HepG2 (cell line): ENCODE measurements around the gene ANKRD39. TPM values are rescaled to one million over a fixed set of nuclear protein-coding genes. Genes with fewer than 3 reads are reported as not detected.

Experiments used
- ARNTL ChIP-seq: sonication (generic); formaldehyde crosslinking; IDR thresholded peaks from 2 replicates; pipeline ENCODE4 v1.4.0; 2020; ENCODE audit warnings: mild to moderate bottlenecking, missing genetic modification reagents
- DBP ChIP-seq: sonication (generic); formaldehyde crosslinking; IDR thresholded peaks from 2 replicates; pipeline ENCODE4 v1.4.0; 2020; ENCODE audit warnings: missing genetic modification reagents; ENCODE audit errors: not compliant biosample characterization
- DNMT3B ChIP-seq: conservative IDR thresholded peaks from 2 replicates; pipeline ENCODE4 v1.6.1; 2016; ENCODE audit warnings: missing biosample characterization, control low read depth
- ESRRA ChIP-seq: sonication (generic); formaldehyde crosslinking; IDR thresholded peaks from 2 replicates; pipeline ENCODE4 v1.5.1; 2020; ENCODE audit warnings: mild to moderate bottlenecking, low read depth, missing genetic modification reagents
- FIP1L1 ChIP-seq: fragments of 200-400 bp; formaldehyde crosslinking; IDR thresholded peaks from 2 replicates; pipeline ENCODE4 v1.6.1; 2018; ENCODE audit warnings: low read depth, mild to moderate bottlenecking, low read length, moderate library complexity, borderline replicate concordance; ENCODE audit not compliant: insufficient read depth
- MIER3 ChIP-seq: IDR thresholded peaks from 2 replicates; pipeline ENCODE4 v1.6.1; 2016; ENCODE audit warnings: missing compliant biosample characterization, borderline replicate concordance
- NFE2L2 ChIP-seq: fragments of 150-350 bp; IDR thresholded peaks from 2 replicates; pipeline ENCODE4 v1.6.1; 2014; ENCODE audit warnings: low read length
- NKX3-1 ChIP-seq: sonication (generic); formaldehyde crosslinking; IDR thresholded peaks from 2 replicates; pipeline ENCODE4 v1.5.0; 2020; ENCODE audit warnings: missing genetic modification reagents
- PHF8 ChIP-seq: sonication (generic); formaldehyde crosslinking; IDR thresholded peaks from 2 replicates; pipeline ENCODE4 v1.5.0; 2020; ENCODE audit warnings: missing genetic modification reagents
- POLR2AphosphoS2 ChIP-seq: IDR thresholded peaks from 2 replicates; pipeline ENCODE4 v1.6.1; 2011; ENCODE audit warnings: low read depth, low read length, improper control_type of control experiment
- PREB ChIP-seq: sonication (generic); formaldehyde crosslinking; IDR thresholded peaks from 2 replicates; pipeline ENCODE4 v1.4.0; 2020; ENCODE audit warnings: missing genetic modification reagents
- RBM39 ChIP-seq: fragments of 200-400 bp; formaldehyde crosslinking; IDR thresholded peaks from one replicate; pipeline ENCODE4 v1.6.1; 2018; ENCODE audit warnings: antibody characterized with exemption, mild to moderate bottlenecking, low read depth, low read length; ENCODE audit not compliant: poor library complexity, severe bottlenecking
- SP5 ChIP-seq: IDR thresholded peaks from 2 replicates; pipeline ENCODE4 v1.6.1; 2016; ENCODE audit warnings: low read depth, borderline replicate concordance
- TBX2 ChIP-seq: sonication (generic); formaldehyde crosslinking; IDR thresholded peaks from 2 replicates; pipeline ENCODE4 v1.5.0; 2020; ENCODE audit warnings: missing genetic modification reagents, mild to moderate bottlenecking, borderline replicate concordance
- YEATS2 ChIP-seq: sonication (generic); formaldehyde crosslinking; IDR thresholded peaks from 2 replicates; pipeline ENCODE4 v1.4.0; 2020; ENCODE audit warnings: missing genetic modification reagents, borderline replicate concordance
- ZBTB7A ChIP-seq: sonication (generic); formaldehyde crosslinking; IDR thresholded peaks from 2 replicates; pipeline ENCODE4 v1.8.0; 2022; ENCODE audit warnings: mild to moderate bottlenecking, missing genetic modification reagents
- ZMYM3 ChIP-seq: sonication (generic); formaldehyde crosslinking; IDR thresholded peaks from 2 replicates; pipeline ENCODE4 v1.5.1; 2020; ENCODE audit warnings: mild to moderate bottlenecking, missing genetic modification reagents
- ZNF44 ChIP-seq: sonication (generic); formaldehyde crosslinking; IDR thresholded peaks from 2 replicates; pipeline ENCODE4 v1.5.1; 2020; ENCODE audit warnings: mild to moderate bottlenecking, missing genetic modification reagents
- ZNF441 ChIP-seq: sonication (generic); formaldehyde crosslinking; IDR thresholded peaks from 2 replicates; pipeline ENCODE4 v1.7.0; 2021; ENCODE audit warnings: missing genetic modification reagents, borderline replicate concordance
- ZNF570 ChIP-seq: sonication (generic); formaldehyde crosslinking; IDR thresholded peaks from 2 replicates; pipeline ENCODE4 v1.4.0; 2020; ENCODE audit warnings: mild to moderate bottlenecking, missing genetic modification reagents, borderline replicate concordance
- ZNF598 ChIP-seq: sonication (generic); formaldehyde crosslinking; IDR thresholded peaks from 2 replicates; pipeline ENCODE4 v1.5.1; 2020; ENCODE audit warnings: mild to moderate bottlenecking, missing genetic modification reagents, borderline replicate concordance
- ZNF747 ChIP-seq: sonication (generic); formaldehyde crosslinking; IDR thresholded peaks from 2 replicates; pipeline ENCODE4 v1.8.1; 2023; ENCODE audit warnings: missing genetic modification reagents, mild to moderate bottlenecking, borderline replicate concordance
- polyA plus RNA-seq, 8 experiments: library from polyadenylated mRNA; depleted of rRNA in 3 of 8; stranded (reverse) in 7 of 8; unstranded in 1 of 8; fragments of >200 nt; fragmentation: Illumina TruSeq in 4 of 8; extraction: Trizol in 4 of 8; gene quantifications; 2 replicates each; pipeline versions ENCODE4 v1.2.1 to v1.2.3, GENCODE V29; 2011 to 2016; ENCODE audit warnings: low read depth in 4 of 8, missing spikeins in 1 of 8, mixed read lengths in 1 of 8; ENCODE audit not compliant: insufficient read depth in 1 of 8
- total RNA-seq, 5 experiments: library from RNA; depleted of rRNA; stranded (reverse); fragments of >200 nt; fragmentation: Illumina TruSeq; extraction: Trizol; gene quantifications; 2 replicates each; pipeline ENCODE4 v1.2.3, GENCODE V29; 2016; ENCODE audit warnings: low read depth in 1 of 5
- TF ChIP-seq, protein P1 (sequence below): sonication (generic); formaldehyde crosslinking; IDR thresholded peaks from 2 replicates; pipeline ENCODE4 v1.5.0; 2020; ENCODE audit warnings: mild to moderate bottlenecking, low read depth, missing genetic modification reagents, borderline replicate concordance
- TF ChIP-seq, protein P2 (sequence below): sonication (generic); formaldehyde crosslinking; IDR thresholded peaks from 2 replicates; pipeline ENCODE4 v1.9.0; 2021; ENCODE audit warnings: missing genetic modification reagents, borderline replicate concordance

ANKRD39 gene
- total and polyA plus RNA-seq, 2 of the 13 experiments (the other 11 are each of a cell fraction or from before 2014, with no cell fraction given), result 23.2 to 24.8 TPM

DNA sequence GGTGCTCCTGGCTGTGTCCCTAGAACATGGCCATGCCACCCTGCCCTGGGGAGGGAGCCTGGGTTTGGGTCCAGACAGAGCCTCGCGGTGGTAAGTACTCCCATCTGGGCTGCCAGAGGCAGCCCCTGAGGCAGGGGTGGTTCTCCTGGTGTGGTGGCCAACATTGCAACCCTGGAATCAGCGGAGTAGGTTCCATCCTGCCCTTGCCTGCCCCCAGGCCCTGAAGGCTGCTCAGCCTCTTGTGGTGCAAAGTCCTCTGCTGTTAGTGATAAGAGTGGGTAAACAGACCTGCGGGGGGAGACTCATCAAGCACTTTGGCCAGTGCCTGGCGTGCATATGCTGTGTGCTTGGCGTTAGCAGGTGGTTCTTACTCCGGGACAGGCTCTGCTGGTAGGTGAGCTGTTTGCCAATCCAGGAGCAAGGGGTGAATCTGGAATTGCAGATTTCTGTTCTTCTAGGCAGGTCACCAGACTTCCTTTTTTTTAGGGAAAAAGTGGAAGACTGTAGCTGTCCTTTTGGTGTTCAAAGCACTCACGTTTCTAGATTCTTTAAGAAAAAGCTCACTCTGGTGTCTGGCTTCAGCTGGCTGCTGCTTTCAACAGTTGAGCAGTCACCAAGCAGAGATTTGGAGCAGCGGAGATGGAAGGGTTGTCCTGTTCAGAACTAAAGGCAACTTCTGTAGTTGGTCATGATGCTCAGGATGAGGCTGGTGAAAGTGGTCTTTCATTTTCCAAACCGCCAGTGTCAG lies 38.5 kb downstream of the ANKRD39 start (continued):
- TF ChIP-seq TBX2 (CRISPR knock-in tag), result peak; percentile 98
- TF ChIP-seq DNMT3B (CRISPR knock-in tag), result peak; percentile 94; the same call in 1 of the 2 replicates
- peak; percentile 76; the same call in 1 of the 2 replicates for TF ChIP-seq ZBTB7A (CRISPR knock-in tag)
- TF ChIP-seq MIER3 (CRISPR knock-in tag), result peak; percentile 97; the same call in 1 of the 2 replicates
- TF ChIP-seq, protein P1, sequence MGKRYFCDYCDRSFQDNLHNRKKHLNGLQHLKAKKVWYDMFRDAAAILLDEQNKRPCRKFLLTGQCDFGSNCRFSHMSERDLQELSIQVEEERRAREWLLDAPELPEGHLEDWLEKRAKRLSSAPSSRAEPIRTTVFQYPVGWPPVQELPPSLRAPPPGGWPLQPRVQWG (CRISPR knock-in tag), result no peak
- TF ChIP-seq PHF8, result peak; percentile 73
- TF ChIP-seq NKX3-1 (CRISPR knock-in tag), result peak; percentile 70; the same call in 1 of the 2 replicates
- TF ChIP-seq ZNF570 (CRISPR knock-in tag), result no peak
- TF ChIP-seq ZMYM3 (CRISPR knock-in tag), result peak; percentile 96
- TF ChIP-seq ZNF44 (CRISPR knock-in tag), result no peak
- peak; percentile 63; the same call in 1 of the 2 replicates for TF ChIP-seq YEATS2 (CRISPR knock-in tag)
- TF ChIP-seq RBM39, result no peak
- no peak for TF ChIP-seq POLR2AphosphoS2
- TF ChIP-seq DBP, result no peak
- TF ChIP-seq, protein P2, sequence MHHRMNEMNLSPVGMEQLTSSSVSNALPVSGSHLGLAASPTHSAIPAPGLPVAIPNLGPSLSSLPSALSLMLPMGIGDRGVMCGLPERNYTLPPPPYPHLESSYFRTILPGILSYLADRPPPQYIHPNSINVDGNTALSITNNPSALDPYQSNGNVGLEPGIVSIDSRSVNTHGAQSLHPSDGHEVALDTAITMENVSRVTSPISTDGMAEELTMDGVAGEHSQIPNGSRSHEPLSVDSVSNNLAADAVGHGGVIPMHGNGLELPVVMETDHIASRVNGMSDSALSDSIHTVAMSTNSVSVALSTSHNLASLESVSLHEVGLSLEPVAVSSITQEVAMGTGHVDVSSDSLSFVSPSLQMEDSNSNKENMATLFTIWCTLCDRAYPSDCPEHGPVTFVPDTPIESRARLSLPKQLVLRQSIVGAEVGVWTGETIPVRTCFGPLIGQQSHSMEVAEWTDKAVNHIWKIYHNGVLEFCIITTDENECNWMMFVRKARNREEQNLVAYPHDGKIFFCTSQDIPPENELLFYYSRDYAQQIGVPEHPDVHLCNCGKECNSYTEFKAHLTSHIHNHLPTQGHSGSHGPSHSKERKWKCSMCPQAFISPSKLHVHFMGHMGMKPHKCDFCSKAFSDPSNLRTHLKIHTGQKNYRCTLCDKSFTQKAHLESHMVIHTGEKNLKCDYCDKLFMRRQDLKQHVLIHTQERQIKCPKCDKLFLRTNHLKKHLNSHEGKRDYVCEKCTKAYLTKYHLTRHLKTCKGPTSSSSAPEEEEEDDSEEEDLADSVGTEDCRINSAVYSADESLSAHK (CRISPR knock-in tag), result 0 out of 2 replicates have a peak, but pooled peaks have one; percentile 55
- no peak for TF ChIP-seq NFE2L2
- peak; percentile 81 for TF ChIP-seq SP5 (CRISPR knock-in tag)
- TF ChIP-seq PREB (CRISPR knock-in tag), result no peak
- TF ChIP-seq ZNF441 (CRISPR knock-in tag), result peak; percentile 95
- peak; percentile 91 for TF ChIP-seq ESRRA (CRISPR knock-in tag)
- peak; percentile 93; the same call in 1 of the 2 replicates for TF ChIP-seq ZNF747 (CRISPR knock-in tag)
- TF ChIP-seq ZNF598 (CRISPR knock-in tag), result no peak
- TF ChIP-seq FIP1L1, result 0 out of 2 replicates have a peak, but pooled peaks have one; percentile 57
- TF ChIP-seq ARNTL (CRISPR knock-in tag), result peak; percentile 91
